ENCODE measurements around the gene NR4A1. TPM values are rescaled to one million over a fixed set of nuclear protein-coding genes. Genes with fewer than 3 reads are reported as not detected.

Gene NR4A1
- total RNA-seq, 4 donors from 2014 or later, result 74.9 to 1,106 (median 350) TPM

GRCh38 chr12:52074971-52075724 lies 23.9 kb downstream of the NR4A1 start:
- no peak for ATAC-seq (ENCODE audit: low FRiP score)
- no peak for DNase-seq (ENCODE audit: low spot score)
- no peak for TF ChIP-seq CTCF (IDR thresholded peaks at IDR 0.05)

- DNase-seq (ENCODE audit: low spot score) (no peak), ATAC-seq (ENCODE audit: low FRiP score) (no peak)
- no peak for TF ChIP-seq CTCF (IDR thresholded peaks at IDR 0.05)
These were observed 25.6 kb downstream of the NR4A1 start for GRCh38 chr12:52076811-52077210.

GRCh38 chr12:52078276-52078675 lies 27.0 kb downstream of the NR4A1 start:
- no peak for DNase-seq (ENCODE audit: low spot score)
- no peak for TF ChIP-seq CTCF (IDR thresholded peaks at IDR 0.05)

GRCh38 chr12:52079576-52080402 lies 28.5 kb downstream of the NR4A1 start, which contains the start of gene SMIM41:
TSS of gene SMIM41 (plus strand) at chr12:52079704. CDS start at chr12:52079780, 76 bp downstream.
- no peak for TF ChIP-seq CTCF (IDR thresholded peaks at IDR 0.05)
- DNase-seq (ENCODE audit: low spot score) (no peak), ATAC-seq (ENCODE audit: low FRiP score) (no peak)

More at GRCh38 chr12:52078276-52078675, 27.0 kb downstream of the NR4A1 start:
- no peak for ATAC-seq (ENCODE audit: low FRiP score)

- DNase-seq (ENCODE audit: low spot score), result no peak
- TF ChIP-seq CTCF (IDR thresholded peaks at IDR 0.05), result no peak
- ATAC-seq (ENCODE audit: low FRiP score), result peak; percentile 16
These were observed 29.4 kb downstream of the NR4A1 start for GRCh38 chr12:52080403-52081251.

- no peak for ATAC-seq (ENCODE audit: low FRiP score)
- no peak for TF ChIP-seq CTCF (IDR thresholded peaks at IDR 0.05)
- no peak for DNase-seq (ENCODE audit: low spot score)
These were observed 30.1 kb downstream of the NR4A1 start for GRCh38 chr12:52081263-52081733.
